ENCODE data around the gene BTBD17.

The BTBD17 gene

GRCh38 chr17:74332763-74333283 lies 28.8 kb downstream of the BTBD17 start:
- DNase-seq, result no peak

GRCh38 chr17:74332017-74332650 lies 29.5 kb downstream of the BTBD17 start:
- no peak for DNase-seq

GRCh38 chr17:74330446-74330845 lies 31.2 kb downstream of the BTBD17 start:
- DNase-seq, result peak; percentile 44

GRCh38 chr17:74329378-74329777 lies 32.3 kb downstream of the BTBD17 start:
- DNase-seq, result no peak

GRCh38 chr17:74328487-74328886 lies 33.2 kb downstream of the BTBD17 start:
- DNase-seq, result no peak

- DNase-seq, result no peak
Measured at GRCh38 chr17:74326506-74326905, 35.2 kb downstream of the BTBD17 start.

- peak; percentile 68 for DNase-seq
Measured at GRCh38 chr17:74325743-74326379, 35.8 kb downstream of the BTBD17 start, which contains the start of gene KIF19. TSS of gene KIF19 (plus strand) at chr17:74326226. CDS start at chr17:74326350, 124 bp downstream.

GRCh38 chr17:74325376-74325742 lies 36.3 kb downstream of the BTBD17 start:
- DNase-seq, result peak; percentile 32

GRCh38 chr17:74324521-74324920 lies 37.1 kb downstream of the BTBD17 start:
- no peak for DNase-seq

- no peak for DNase-seq
Measured at GRCh38 chr17:74318391-74318790, 43.3 kb downstream of the BTBD17 start.

- DNase-seq, result no peak
Measured at GRCh38 chr17:74317071-74317470, 44.6 kb downstream of the BTBD17 start.

- DNase-seq, result no peak
Measured at GRCh38 chr17:74316220-74316619, 45.4 kb downstream of the BTBD17 start.

- DNase-seq, result no peak
Measured at GRCh38 chr17:74314877-74315276, 46.8 kb downstream of the BTBD17 start.

GRCh38 chr17:74309902-74310301 lies 51.8 kb downstream of the BTBD17 start:
- no peak for DNase-seq

GRCh38 chr17:74307984-74308773 lies 53.5 kb downstream of the BTBD17 start:
- DNase-seq, result no peak
